Measurements from ENCODE around the gene C3orf20.

Gene C3orf20

DNA sequence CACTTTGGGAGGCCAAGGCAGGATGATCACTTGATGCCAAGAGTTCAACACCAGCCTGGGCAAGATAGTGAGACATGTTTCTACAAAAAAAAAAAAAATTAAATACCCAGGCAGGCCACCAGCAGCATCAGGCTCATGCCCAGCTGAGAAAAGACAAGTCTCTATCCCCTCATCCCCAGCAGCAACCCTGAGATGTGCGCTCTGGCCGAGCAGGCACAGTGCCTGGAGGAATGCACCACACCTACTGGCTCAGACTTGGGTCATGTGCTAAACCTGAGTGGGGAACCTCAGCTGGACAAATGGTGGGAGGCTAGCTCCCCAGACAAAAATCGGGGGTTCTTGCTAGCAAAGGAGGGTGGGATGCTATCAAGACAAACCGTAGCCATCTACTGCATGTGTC, 33.6 kb upstream of the C3orf20 start:
- no peak for FAIRE-seq
- TF ChIP-seq, protein P1, sequence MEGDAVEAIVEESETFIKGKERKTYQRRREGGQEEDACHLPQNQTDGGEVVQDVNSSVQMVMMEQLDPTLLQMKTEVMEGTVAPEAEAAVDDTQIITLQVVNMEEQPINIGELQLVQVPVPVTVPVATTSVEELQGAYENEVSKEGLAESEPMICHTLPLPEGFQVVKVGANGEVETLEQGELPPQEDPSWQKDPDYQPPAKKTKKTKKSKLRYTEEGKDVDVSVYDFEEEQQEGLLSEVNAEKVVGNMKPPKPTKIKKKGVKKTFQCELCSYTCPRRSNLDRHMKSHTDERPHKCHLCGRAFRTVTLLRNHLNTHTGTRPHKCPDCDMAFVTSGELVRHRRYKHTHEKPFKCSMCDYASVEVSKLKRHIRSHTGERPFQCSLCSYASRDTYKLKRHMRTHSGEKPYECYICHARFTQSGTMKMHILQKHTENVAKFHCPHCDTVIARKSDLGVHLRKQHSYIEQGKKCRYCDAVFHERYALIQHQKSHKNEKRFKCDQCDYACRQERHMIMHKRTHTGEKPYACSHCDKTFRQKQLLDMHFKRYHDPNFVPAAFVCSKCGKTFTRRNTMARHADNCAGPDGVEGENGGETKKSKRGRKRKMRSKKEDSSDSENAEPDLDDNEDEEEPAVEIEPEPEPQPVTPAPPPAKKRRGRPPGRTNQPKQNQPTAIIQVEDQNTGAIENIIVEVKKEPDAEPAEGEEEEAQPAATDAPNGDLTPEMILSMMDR (IDR thresholded peaks at IDR 0.05; ENCODE audit: insufficient read depth, missing control alignments): no peak
- DNase-seq (ENCODE audit: insufficient read length, low spot score): no peak

DNA sequence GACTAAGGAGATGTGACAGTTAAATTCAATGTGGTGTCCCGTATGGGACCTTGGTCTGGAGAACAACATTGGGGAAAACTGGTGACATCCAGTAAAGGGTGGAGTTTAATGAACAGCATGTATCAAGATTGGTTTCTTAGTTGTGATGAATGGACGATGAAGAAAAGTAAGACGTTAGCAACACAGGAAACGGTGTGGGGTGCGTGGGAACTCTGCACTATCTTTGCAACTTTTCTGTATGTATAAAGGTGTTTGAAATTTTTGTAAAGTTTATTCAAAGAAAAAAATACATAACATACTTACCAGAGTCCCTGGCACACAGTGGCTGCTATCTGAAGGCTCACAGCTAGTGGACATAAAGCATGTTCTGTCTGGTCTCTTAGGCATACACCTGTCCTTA, 29.5 kb upstream of the C3orf20 start:
- no peak for FAIRE-seq
- TF ChIP-seq, protein P1 (IDR thresholded peaks at IDR 0.05; ENCODE audit: insufficient read depth, missing control alignments): no peak

DNA sequence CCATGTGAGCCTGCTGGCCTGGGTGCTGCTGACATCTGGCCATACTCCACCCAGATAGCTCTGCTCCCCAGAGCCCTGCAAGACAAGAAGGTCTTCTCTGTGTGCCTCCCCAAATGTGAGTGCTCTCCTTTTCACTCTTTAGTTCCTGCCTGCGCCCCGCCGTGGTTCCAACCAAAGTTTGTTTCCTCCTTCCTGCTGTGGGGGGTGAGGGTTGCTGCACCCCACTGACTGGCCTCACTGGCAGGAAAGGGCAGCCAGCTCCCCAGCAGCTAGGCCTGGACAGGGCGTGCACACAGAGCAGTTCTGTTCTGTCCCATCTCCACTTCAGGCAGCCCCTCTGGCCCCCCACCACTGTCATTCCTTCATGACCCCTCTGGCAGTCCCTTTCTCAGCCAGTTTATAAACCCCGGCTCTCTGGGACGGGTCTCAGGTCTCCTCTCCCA, 28.8 kb upstream of the C3orf20 start:
- FAIRE-seq (no peak), DNase-seq (ENCODE audit: insufficient read length, low spot score) (no peak)
- TF ChIP-seq, protein P1 (IDR thresholded peaks at IDR 0.05; ENCODE audit: insufficient read depth, missing control alignments): no peak

More for the DNA sequence above, 29.5 kb upstream of the C3orf20 start:
- no peak for DNase-seq (ENCODE audit: insufficient read length, low spot score)

DNA sequence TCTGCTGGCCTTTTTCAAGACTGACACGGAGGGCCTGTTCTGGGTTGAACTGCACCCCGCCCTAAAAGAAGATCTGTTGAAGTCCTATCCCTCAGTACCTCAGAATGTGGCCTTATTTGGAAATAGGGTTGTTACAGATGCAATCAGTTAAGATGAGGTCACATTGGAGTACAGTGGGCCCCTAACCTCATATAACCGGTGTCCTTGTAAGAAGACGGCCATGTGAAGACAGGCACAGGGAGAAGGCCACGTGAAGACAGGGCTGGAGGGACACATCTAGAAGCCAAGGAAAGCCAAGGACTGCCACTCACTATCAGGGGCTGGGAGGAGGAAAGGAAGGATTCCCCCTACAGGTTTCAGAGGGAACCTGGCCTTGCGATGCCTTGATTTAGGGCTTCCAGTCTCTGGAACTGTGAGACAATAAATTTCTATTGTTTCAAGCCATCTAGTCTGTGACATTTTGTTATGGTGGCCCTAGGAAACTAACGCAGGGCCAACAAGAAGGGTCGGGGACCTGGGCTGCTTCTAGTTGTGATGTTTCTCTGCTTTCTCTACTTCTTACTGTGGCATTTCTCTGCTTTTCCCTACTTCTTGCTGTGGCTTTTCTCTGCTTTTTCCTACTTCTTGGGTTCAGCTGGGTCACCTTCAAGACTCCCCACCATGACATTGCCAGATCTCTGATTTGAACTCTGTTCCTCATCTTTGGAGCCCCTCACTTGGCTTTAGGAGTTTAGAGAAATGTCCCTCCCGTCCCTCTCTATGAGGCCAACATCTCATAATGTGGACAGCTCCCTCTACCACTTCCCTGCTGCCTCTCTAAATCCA, 28.1 kb upstream of the C3orf20 start:
- TF ChIP-seq, protein P1 (IDR thresholded peaks at IDR 0.05; ENCODE audit: insufficient read depth, missing control alignments): no peak
- no peak for DNase-seq (ENCODE audit: insufficient read length, low spot score)
- FAIRE-seq: no peak

DNA sequence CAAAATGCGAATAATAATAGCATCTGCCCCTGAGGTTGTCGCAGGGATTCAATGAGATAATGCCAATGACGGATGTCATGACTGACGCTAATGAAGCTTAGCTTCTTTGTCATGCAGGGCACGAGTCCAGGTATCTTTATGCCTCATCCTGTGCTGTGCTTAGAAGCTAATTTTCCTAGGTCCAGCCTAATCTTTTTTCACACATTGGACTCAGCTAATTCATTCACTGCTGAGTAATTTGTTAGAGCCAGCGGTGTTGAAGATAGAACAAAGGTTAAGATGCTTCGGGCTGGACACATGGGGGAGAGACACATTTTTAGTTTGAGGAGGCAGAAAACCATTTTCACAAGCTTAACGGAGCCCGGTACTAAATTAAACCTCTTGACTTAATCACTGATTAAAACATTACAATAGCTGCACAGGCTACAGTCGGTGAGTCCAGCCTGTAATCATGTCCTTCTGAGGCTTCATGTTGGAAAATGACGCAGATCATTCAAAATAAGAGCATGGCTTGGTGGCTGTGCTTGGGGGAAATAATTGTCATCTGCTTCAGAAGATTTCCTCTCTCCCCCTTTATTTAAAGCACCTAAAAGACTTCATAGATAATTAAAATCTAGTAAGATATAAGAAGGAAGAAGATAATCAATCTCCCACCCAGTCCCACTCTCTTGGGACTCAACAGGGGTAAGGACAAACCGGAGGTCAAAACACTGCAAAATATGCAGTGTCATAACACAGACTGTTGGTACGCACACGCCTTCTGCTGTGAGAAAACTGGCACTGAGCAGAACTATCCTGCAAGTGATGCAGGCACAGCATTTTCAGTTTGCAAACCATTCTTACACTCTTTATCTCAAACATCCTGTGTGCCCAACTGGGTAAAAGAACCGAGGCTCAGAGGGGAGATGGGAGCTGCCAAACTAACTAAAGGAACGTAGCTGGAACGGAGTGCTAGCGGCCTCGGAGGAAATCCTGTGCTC, 26.7 kb upstream of the C3orf20 start:
- no peak for DNase-seq (ENCODE audit: insufficient read length, low spot score)
- FAIRE-seq: no peak

DNA sequence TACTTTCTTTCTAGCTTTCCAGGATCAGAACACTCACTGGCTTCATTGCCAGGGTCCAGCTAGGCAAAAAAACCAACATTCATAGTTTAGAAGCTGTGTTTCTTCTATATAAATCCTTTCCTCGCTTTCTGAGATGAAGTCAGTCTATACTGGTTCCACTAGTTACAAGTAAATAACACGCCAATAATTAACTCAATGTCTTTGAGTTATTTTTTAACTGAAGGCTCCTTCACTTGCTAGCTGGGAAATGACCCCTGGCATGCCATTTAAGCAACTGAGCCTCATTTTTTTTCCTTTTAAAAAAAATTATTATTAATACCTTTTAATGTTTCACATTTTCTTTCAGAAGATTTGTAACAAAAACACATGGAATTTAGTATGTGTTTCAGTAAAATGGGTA, 25.5 kb upstream of the C3orf20 start:
- FAIRE-seq: no peak
- DNase-seq (ENCODE audit: insufficient read length, low spot score): no peak
- TF ChIP-seq, protein P1 (IDR thresholded peaks at IDR 0.05; ENCODE audit: insufficient read depth, missing control alignments): no peak

More for the DNA sequence above, 26.7 kb upstream of the C3orf20 start:
- TF ChIP-seq, protein P1 (IDR thresholded peaks at IDR 0.05; ENCODE audit: insufficient read depth, missing control alignments): no peak
